Sigmoid colon (tissue), 7 donors: ENCODE measurements around the gene SLFNL1. TPM values are rescaled to one million over a fixed set of nuclear protein-coding genes. Genes with fewer than 3 reads are reported as not detected.
A peak's percentile ranks its signal among the peaks of the same experiment; 100 is the strongest.

Source experiments
- DNase-seq: peaks from one replicate; pipeline ENCODE4 v3.0.0-alpha.2; 2019
- H3K27ac ChIP-seq, 4 donors: fragments of 200-600 bp; sonication (generic); one replicate each; pipeline ENCODE4 v1.5.1; 2016 to 2019; ENCODE audit warnings: mild to moderate bottlenecking in 1 of 4
- H3K27me3 ChIP-seq, 3 donors: fragments of 200-600 bp; sonication (generic); one replicate each; pipeline ENCODE4 v1.5.1; 2019; ENCODE audit warnings: mild to moderate bottlenecking in 1 of 3
- H3K36me3 ChIP-seq, 4 donors: fragments of 200-600 bp; sonication (generic); one replicate each; pipeline ENCODE4 v1.5.1; 2016 to 2019
- H3K4me1 ChIP-seq, 4 donors: fragments of 200-600 bp; sonication (generic); one replicate each; pipeline ENCODE4 v1.5.1; 2017 to 2019
- H3K4me3 ChIP-seq, 4 donors: fragments of 200-600 bp; sonication (generic); one replicate each; pipeline ENCODE4 v1.5.1; 2017 to 2019; ENCODE audit warnings: mild to moderate bottlenecking in 2 of 4, moderate library complexity in 1 of 4
- H3K9me3 ChIP-seq, 4 donors: fragments of 200-600 bp in 3 of 4; sonication (generic) in 3 of 4; one replicate each; pipeline versions ENCODE4 v1.5.1 to v1.6.1; 2013 to 2019
- EP300 ChIP-seq, 4 donors: sonication (generic); formaldehyde crosslinking; IDR thresholded peaks; one replicate each; pipeline ENCODE4 v1.6.1; 2017; ENCODE audit warnings: antibody characterized with exemption in 4 of 4
- POLR2A ChIP-seq, 2 donors: fragments of 450-650 bp; IDR thresholded peaks; one replicate each; pipeline ENCODE4 v1.6.1; 2016; ENCODE audit warnings: antibody characterized with exemption in 2 of 2, mild to moderate bottlenecking in 2 of 2, moderate library complexity in 2 of 2
- POLR2AphosphoS5 ChIP-seq, 4 donors: sonication (generic); formaldehyde crosslinking; IDR thresholded peaks; one replicate each; pipeline ENCODE4 v1.6.1; 2017; ENCODE audit warnings: antibody characterized with exemption in 4 of 4
- WGBS, 2 donors: extraction: QIAGEN DNeasy Blood & Tissue Kit; methylation state at CpG; one replicate each; pipeline ENCODE4 v1.1.7; 2013; 5-methylcytosine and 5-hydroxymethylcytosine counted together
- intact Hi-C: fragments of 100-400 bp; cut with DNase I; formaldehyde crosslinking; loops from one replicate; pipeline ENCODE4 v1.15.1; 2023
- polyA plus RNA-seq, 3 donors: library from polyadenylated mRNA; stranded (reverse); fragments of 200-250 nt; gene quantifications; one replicate each; pipeline ENCODE4 v1.2.3, GENCODE V29; 2013
- total RNA-seq, 4 donors: library from RNA; depleted of rRNA; stranded (reverse); fragments of >200 nt; gene quantifications; one replicate each; pipeline ENCODE4 v1.1.0, GENCODE V29; 2016
- TF ChIP-seq, protein P1 (sequence below), 4 experiments: fragments of 450-650 bp in 3 of 4; fragments of 200-600 bp in 1 of 4; IDR thresholded peaks; one replicate each; pipeline ENCODE4 v1.5.1; 2016 to 2019; ENCODE audit warnings: antibody characterized with exemption in 4 of 4, mild to moderate bottlenecking in 3 of 4, moderate library complexity in 2 of 4
- donor health status: healthy with polysubstance abuse.
- donor health status: Bipolar disorder and iron deficiency.
- donor health status: healthy.

The SLFNL1 gene
- total and polyA plus RNA-seq, 7 donors: 0.28 to 0.99 (median 0.36) TPM; not detected in 2

DNA sequence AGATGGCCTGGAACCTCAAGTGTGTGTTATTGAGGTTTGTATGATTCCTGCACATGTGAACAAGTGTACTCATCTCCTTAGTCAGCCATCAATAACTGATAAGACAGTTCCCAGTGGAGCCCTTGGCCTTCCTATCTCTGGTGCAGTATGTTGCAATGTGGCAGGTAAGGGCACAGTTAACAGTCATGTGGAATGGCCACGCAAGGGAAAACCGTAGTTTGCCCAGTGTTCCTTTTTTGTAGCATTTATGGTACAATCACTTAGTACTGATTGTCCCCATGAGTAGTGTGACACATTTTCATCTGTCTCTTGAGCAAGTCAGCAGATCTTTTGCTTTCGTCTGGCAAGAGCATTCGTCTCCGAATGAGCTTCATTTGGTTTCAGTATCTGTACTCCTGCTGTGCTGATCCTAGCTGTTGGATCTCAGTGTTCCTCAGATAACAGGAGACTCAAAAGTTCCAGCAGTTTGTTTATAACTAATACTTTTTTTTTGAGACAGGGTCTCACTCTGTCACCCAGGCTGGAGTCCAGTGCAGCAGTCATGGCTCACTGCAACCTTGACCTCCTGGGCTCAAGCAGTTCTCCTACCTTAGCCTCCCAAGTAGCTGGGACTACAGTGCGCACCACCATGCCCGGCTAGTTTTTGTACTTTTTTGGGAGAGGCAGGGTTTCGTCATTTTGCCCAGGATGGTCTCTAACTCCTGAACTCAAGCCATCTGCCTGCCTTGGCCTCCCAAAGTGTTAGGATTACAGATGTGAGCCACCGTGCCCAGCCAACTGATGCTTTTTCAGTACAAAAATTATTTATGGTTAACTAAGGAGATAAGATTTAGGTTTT lies 33.9 kb downstream of the SLFNL1 start:
- Histone ChIP-seq H3K4me1 (peaks cover 0 to 60% (median 54%) of the 10 kb centered on the region in 4 donors), H3K9me3 (no peaks in the 10 kb centered on the region), H3K27me3 (no peaks in the 10 kb centered on the region), H3K27ac (peak overlapping the region in 2 of 4 donors; percentile 98), H3K4me3 (no peak overlapping the region), H3K36me3 (peaks cover 4 to 75% (median 45%) of the 10 kb centered on the region in 4 donors)
- 94% methylated on average over 9 of the region's 9 CpGs for WGBS, 2 donors
- no peak for TF ChIP-seq POLR2A (IDR thresholded peaks at IDR 0.05)
- TF ChIP-seq POLR2AphosphoS5 (IDR thresholded peaks at IDR 0.05): no peak
- TF ChIP-seq, protein P1, sequence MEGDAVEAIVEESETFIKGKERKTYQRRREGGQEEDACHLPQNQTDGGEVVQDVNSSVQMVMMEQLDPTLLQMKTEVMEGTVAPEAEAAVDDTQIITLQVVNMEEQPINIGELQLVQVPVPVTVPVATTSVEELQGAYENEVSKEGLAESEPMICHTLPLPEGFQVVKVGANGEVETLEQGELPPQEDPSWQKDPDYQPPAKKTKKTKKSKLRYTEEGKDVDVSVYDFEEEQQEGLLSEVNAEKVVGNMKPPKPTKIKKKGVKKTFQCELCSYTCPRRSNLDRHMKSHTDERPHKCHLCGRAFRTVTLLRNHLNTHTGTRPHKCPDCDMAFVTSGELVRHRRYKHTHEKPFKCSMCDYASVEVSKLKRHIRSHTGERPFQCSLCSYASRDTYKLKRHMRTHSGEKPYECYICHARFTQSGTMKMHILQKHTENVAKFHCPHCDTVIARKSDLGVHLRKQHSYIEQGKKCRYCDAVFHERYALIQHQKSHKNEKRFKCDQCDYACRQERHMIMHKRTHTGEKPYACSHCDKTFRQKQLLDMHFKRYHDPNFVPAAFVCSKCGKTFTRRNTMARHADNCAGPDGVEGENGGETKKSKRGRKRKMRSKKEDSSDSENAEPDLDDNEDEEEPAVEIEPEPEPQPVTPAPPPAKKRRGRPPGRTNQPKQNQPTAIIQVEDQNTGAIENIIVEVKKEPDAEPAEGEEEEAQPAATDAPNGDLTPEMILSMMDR (IDR thresholded peaks at IDR 0.05): no peak
- TF ChIP-seq EP300 (IDR thresholded peaks at IDR 0.05): no peak
- intact Hi-C loops: loop anchor here (10.0 kb wide), 1 partner anchor 117 kb away; no protein-coding TSS in a partner anchor
- DNase-seq: peak; percentile 12

DNA sequence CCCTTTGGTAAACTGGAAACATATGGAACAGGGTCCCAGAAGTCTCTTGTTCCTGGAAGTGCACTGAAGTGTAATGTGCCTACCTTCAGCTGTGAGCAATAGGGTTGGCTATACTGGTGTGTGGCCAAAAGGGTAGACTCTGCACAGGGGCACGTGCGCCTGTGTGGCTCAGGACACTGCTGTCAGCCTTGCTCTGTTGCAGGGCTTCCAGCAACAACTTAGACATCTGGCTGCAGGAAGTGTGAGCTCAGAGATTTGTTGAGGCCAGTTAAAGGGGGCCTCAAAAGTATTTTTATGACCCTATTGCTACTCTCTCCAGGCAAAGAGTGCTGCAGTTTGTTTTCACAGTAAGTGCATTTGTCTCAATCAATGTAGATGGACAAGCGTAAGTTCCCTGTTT lies 34.6 kb downstream of the SLFNL1 start:
- peak overlapping the region in 3 of 4 donors; percentile 93 to 98 (median 98) for H3K27ac ChIP-seq
- no peak overlapping the region for H3K4me3 ChIP-seq
- H3K27me3 ChIP-seq: no peaks in the 10 kb centered on the region

GRCh38 chr1:40986328-40986783 lies 35.2 kb downstream of the SLFNL1 start:
- WGBS, 2 donors: 96 to 97% methylated on average over 10 of the region's 10 CpGs
- no peaks in the 10 kb centered on the region for H3K27me3 ChIP-seq
- no peak for DNase-seq
- peak overlapping the region in 3 of 4 donors; percentile 93 to 98 (median 98) for H3K27ac ChIP-seq
- no peak for TF ChIP-seq POLR2A (IDR thresholded peaks at IDR 0.05)
- TF ChIP-seq, protein P1 (IDR thresholded peaks at IDR 0.05): no peak
- no peak for TF ChIP-seq POLR2AphosphoS5 (IDR thresholded peaks at IDR 0.05)
- intact Hi-C loops: loop anchor here (10.0 kb wide), 1 partner anchor 118 kb away; no protein-coding TSS in a partner anchor
- H3K9me3 ChIP-seq: no peaks in the 10 kb centered on the region
- peaks cover 4 to 62% (median 37%) of the 10 kb centered on the region in 4 donors for H3K36me3 ChIP-seq
- peaks cover 0 to 73% (median 66%) of the 10 kb centered on the region in 4 donors for H3K4me1 ChIP-seq
- H3K4me3 ChIP-seq: no peak overlapping the region

More for the DNA sequence above, 34.6 kb downstream of the SLFNL1 start:
- WGBS, 2 donors: 89 to 94% methylated on average over 3 of the region's 3 CpGs
- TF ChIP-seq EP300 (IDR thresholded peaks at IDR 0.05): no peak
- TF ChIP-seq POLR2A (IDR thresholded peaks at IDR 0.05): no peak
- no peak for TF ChIP-seq POLR2AphosphoS5 (IDR thresholded peaks at IDR 0.05)
- TF ChIP-seq, protein P1 (IDR thresholded peaks at IDR 0.05): no peak
- DNase-seq: no peak
- Histone ChIP-seq H3K9me3 (no peaks in the 10 kb centered on the region), H3K36me3 (peaks cover 4 to 68% (median 42%) of the 10 kb centered on the region in 4 donors), H3K4me1 (peaks cover 0 to 67% (median 61%) of the 10 kb centered on the region in 4 donors)
- intact Hi-C loops: loop anchor here (10.0 kb wide), 1 partner anchor 118 kb away; no protein-coding TSS in a partner anchor

DNA sequence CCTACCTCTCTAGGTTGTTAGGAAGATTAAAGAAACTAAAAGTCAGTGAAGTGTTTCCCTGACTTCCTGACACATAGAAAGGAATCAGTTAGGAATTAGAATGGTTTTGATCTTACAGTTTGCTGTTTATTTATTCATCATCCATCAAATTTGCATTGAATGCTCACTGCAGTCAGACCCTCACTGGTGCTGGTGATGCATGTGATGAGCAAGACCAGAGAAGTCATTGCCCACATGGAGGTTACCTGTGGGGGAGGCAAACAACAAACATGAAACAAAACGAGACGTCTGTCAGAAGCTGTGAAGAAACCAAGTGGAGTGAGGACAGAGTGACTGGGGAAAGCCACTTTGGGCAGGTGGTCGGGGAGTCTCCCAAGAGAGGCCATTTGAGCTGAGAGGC lies 35.6 kb downstream of the SLFNL1 start:
- H3K36me3 ChIP-seq: peaks cover 4 to 57% (median 34%) of the 10 kb centered on the region in 4 donors
- DNase-seq: no peak
- H3K27ac ChIP-seq: peak overlapping the region in 3 of 4 donors; percentile 93 to 98 (median 98)
- H3K27me3 ChIP-seq: no peaks in the 10 kb centered on the region
- H3K9me3 ChIP-seq: no peaks in the 10 kb centered on the region
- no peak overlapping the region for H3K4me3 ChIP-seq
- TF ChIP-seq EP300 (IDR thresholded peaks at IDR 0.05): no peak
- TF ChIP-seq, protein P1 (IDR thresholded peaks at IDR 0.05): no peak
- TF ChIP-seq POLR2A (IDR thresholded peaks at IDR 0.05): no peak
- TF ChIP-seq POLR2AphosphoS5 (IDR thresholded peaks at IDR 0.05): no peak
- H3K4me1 ChIP-seq: peaks cover 0 to 78% (median 71%) of the 10 kb centered on the region in 4 donors
- intact Hi-C loops: loop anchor here (10.0 kb wide), 1 partner anchor 119 kb away; no protein-coding TSS in a partner anchor
- WGBS, 2 donors: 86 to 90% methylated on average over 3 of the region's 3 CpGs
